ENCODE results near the gene SUSD6. TPM values are rescaled to one million over a fixed set of nuclear protein-coding genes. Genes with fewer than 3 reads are reported as not detected.

The SUSD6 gene
- polyA plus RNA-seq, 1 experiment: 14.4 TPM

DNA sequence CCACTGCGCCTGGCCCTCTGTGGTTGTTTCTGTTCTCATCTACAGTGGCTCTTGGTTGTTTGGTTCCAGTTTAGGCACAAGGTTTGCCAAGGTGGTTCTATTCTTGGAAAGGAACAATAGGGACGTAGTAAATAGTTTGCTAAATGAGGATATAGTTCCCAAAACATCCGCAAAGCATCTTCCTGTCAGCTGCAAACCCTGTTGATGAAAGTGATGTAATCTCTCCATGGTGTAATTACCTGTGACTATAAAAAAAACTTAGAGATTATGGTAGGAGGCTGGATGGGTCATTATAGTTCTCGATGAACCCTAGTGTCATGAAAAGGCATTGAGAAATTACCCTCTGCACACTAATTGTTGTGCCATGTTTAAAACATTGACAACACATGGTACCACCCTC lies 52.9 kb downstream of the SUSD6 start:
- no peak for DNase-seq (ENCODE audit: low read depth, low spot score)
- Histone ChIP-seq H3K9me3 (ENCODE audit: control insufficient read depth, insufficient read depth, low read length) (no peaks in the 10 kb centered on the region), H3K4me3 (ENCODE audit: low read depth, low read length) (no peak overlapping the region), H3K27ac (ENCODE audit: low read depth, low read length) (no peak overlapping the region), H3K27me3 (ENCODE audit: control insufficient read depth, insufficient read depth, low read length) (no peaks in the 10 kb centered on the region)
- TF ChIP-seq, protein P1, sequence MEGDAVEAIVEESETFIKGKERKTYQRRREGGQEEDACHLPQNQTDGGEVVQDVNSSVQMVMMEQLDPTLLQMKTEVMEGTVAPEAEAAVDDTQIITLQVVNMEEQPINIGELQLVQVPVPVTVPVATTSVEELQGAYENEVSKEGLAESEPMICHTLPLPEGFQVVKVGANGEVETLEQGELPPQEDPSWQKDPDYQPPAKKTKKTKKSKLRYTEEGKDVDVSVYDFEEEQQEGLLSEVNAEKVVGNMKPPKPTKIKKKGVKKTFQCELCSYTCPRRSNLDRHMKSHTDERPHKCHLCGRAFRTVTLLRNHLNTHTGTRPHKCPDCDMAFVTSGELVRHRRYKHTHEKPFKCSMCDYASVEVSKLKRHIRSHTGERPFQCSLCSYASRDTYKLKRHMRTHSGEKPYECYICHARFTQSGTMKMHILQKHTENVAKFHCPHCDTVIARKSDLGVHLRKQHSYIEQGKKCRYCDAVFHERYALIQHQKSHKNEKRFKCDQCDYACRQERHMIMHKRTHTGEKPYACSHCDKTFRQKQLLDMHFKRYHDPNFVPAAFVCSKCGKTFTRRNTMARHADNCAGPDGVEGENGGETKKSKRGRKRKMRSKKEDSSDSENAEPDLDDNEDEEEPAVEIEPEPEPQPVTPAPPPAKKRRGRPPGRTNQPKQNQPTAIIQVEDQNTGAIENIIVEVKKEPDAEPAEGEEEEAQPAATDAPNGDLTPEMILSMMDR (IDR thresholded peaks at IDR 0.05; ENCODE audit: low read depth, low read length): no peak
- ChIA-PET CTCF (no interaction called here), POLR2A (no interaction called here)

GRCh38 chr14:69664865-69665526 lies 53.6 kb downstream of the SUSD6 start:
- DNase-seq (ENCODE audit: low read depth, low spot score): no peak
- Histone ChIP-seq H3K4me3 (ENCODE audit: low read depth, low read length) (no peak overlapping the region), H3K9me3 (ENCODE audit: control insufficient read depth, insufficient read depth, low read length) (no peaks in the 10 kb centered on the region), H3K27ac (ENCODE audit: low read depth, low read length) (no peak overlapping the region), H3K27me3 (ENCODE audit: control insufficient read depth, insufficient read depth, low read length) (no peaks in the 10 kb centered on the region)
- CTCF ChIA-PET: interaction anchor here (0.7 to 1.2 kb wide), 2 partner anchors 80 to 129 kb away, joined by 4 read pairs; no protein-coding TSS in a partner anchor
- POLR2A ChIA-PET: no interaction called here
- TF ChIP-seq, protein P1 (IDR thresholded peaks at IDR 0.05; ENCODE audit: low read depth, low read length): no peak

GRCh38 chr14:69665631-69666030 lies 54.2 kb downstream of the SUSD6 start:
- Histone ChIP-seq H3K9me3 (ENCODE audit: control insufficient read depth, insufficient read depth, low read length) (no peaks in the 10 kb centered on the region), H3K27ac (ENCODE audit: low read depth, low read length) (no peak overlapping the region), H3K4me3 (ENCODE audit: low read depth, low read length) (no peak overlapping the region), H3K27me3 (ENCODE audit: control insufficient read depth, insufficient read depth, low read length) (no peaks in the 10 kb centered on the region)
- TF ChIP-seq, protein P1 (IDR thresholded peaks at IDR 0.05; ENCODE audit: low read depth, low read length): no peak
- ChIA-PET CTCF (interaction anchor here (0.6 to 1.2 kb wide), 3 partner anchors 48 to 129 kb away, joined by 4 to 7 read pairs (median 4); no protein-coding TSS in a partner anchor), POLR2A (no interaction called here)
- DNase-seq (ENCODE audit: low read depth, low spot score): no peak

DNA sequence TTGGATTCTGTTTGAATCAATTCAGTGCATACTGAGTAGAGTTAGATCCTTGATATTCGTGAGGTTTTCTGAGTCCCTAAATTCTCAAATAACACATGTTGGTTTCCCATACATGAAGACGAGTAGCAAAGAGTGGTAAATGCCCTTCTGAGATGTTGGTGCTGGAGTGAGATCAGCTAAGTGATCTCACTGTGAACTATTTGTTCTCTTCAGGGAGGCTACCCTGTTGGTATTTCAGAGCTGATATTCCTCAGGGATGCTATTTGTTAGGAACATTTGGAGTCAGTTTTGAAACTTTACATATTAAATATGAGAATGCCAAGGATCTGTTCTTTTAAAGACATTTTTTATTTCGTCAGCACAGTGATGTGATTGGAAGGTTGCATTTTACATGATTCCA lies 54.7 kb downstream of the SUSD6 start:
- Histone ChIP-seq H3K4me3 (ENCODE audit: low read depth, low read length) (no peak overlapping the region), H3K27ac (ENCODE audit: low read depth, low read length) (no peak overlapping the region), H3K27me3 (ENCODE audit: control insufficient read depth, insufficient read depth, low read length) (no peaks in the 10 kb centered on the region), H3K9me3 (ENCODE audit: control insufficient read depth, insufficient read depth, low read length) (no peaks in the 10 kb centered on the region)
- ChIA-PET POLR2A (no interaction called here), CTCF (interaction anchor here (0.6 to 1.2 kb wide), 2 partner anchors 48 to 81 kb away, joined by 4 to 7 read pairs; no protein-coding TSS in a partner anchor)
- TF ChIP-seq, protein P1 (IDR thresholded peaks at IDR 0.05; ENCODE audit: low read depth, low read length): no peak
- DNase-seq (ENCODE audit: low read depth, low spot score): no peak

DNA sequence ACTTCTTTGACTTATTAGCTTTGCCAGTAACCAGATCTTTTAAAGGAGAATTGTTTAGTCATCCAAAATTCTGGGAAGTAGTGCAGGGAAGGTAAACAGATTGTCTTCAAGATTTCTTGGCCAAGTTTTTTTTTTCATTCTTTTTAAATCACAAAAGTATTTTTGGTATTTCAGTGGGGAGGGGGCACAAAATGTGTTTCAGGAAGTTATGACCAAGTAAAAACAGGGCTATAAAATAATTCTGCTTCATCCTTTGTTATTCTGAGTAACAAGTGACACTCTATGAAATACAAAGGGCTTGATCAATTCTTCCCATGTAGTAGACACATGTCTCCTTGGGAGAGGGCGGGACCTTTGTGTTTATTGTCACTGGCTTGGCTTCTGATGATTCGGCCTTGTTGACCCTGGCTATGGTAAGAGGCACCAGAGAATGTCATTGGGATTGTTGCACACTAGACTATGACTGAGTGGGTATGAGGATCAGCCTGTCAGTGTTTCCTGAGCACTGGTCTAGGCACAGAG lies 55.4 kb downstream of the SUSD6 start:
- TF ChIP-seq, protein P1 (IDR thresholded peaks at IDR 0.05; ENCODE audit: low read depth, low read length): no peak
- no peaks in the 10 kb centered on the region for H3K27me3 ChIP-seq (ENCODE audit: control insufficient read depth, insufficient read depth, low read length)
- no peak overlapping the region for H3K4me3 ChIP-seq (ENCODE audit: low read depth, low read length)
- ChIA-PET CTCF (no interaction called here), POLR2A (no interaction called here)
- H3K27ac ChIP-seq (ENCODE audit: low read depth, low read length): peak overlapping the region; percentile 83
- no peaks in the 10 kb centered on the region for H3K9me3 ChIP-seq (ENCODE audit: control insufficient read depth, insufficient read depth, low read length)
- no peak for DNase-seq (ENCODE audit: low read depth, low spot score)

Data from AG04450 (cell line).